HG03575 (cell line): ENCODE measurements around the gene TAF11L3.
"Not testable (repeated sequence)": the region's sequence is repeated elsewhere in the genome, so short reads cannot be mapped to it uniquely, and the experiment has no call there.

ENCODE experiments used
- ATAC-seq: cut with Tn5 transposase; IDR thresholded peaks from one replicate; pipeline ENCODE4 v1.9.1; 2021; ENCODE audit not compliant: unreplicated experiment, insufficient number of reproducible peaks, low FRiP score; ENCODE audit errors: extremely low read depth

Gene TAF11L3

DNA sequence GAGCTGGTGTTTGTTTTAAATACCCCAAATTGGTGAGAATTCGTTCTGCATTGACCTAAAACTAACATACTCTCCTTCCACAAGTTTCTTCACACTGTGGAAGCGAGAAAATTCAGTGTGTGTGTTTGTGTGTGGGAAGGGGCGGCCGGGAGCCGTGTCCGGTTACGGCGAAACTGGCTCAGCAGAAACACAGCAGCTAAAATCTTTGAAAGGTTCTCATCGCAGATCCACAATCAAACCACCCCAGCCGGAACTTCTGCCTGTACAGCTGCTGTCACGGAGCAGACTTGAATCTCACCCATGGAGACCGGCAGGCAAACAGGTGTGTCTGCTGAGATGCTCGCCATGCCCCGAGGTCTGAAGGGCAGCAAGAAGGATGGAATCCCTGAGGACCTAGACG is at the start of gene TAF11L3:
TSS of gene TAF11L3 (plus strand) at position 301 of the 400 bp plus-strand sequence.
- not testable (repeated sequence) for ATAC-seq

- no peak for ATAC-seq
Measured at GRCh38 chr5:17470064-17470463, 48.1 kb upstream of the TAF11L3 start.

DNA sequence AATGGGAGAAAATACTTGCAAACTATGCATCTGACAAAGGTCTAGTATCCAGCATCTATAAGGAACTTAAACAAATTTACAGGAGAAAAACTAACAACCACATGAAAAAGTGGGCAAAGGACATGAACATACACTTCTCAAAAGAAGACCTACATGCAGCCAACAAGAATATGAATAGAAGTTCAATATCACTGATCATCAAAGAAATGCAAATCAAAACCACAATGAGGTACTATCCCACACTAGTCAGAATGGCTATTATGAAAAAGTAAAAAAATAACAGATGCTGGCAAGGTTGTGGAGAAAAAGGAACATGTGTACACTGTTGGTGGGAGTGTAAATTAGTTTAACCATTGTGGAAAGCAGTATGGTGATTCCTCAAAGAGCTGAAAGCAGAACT is 43.1 kb upstream of the TAF11L3 start:
- not testable (repeated sequence) for ATAC-seq

DNA sequence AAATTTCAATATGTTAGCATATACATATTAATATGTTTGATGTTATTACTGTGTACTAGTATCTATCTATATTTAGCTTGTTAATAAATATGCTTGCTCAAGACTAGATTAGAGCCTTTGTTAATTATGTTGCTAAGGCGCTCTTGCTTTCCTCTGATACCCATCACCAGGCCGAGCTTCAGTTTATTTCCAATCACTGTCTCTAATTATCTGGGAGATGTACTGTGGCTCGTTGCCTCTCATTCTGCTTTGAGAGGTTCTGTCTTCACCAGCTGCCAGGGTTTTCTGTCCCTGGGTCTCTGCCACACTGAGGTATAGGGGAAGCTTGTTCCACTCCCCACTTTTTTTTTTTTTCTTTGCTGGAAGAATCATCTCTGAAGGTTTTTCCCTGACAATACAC is 41.1 kb upstream of the TAF11L3 start:
- no peak for ATAC-seq

- ATAC-seq, result no peak
Measured at GRCh38 chr5:17477573-17478265, 40.4 kb upstream of the TAF11L3 start.

- ATAC-seq, result no peak
Measured at GRCh38 chr5:17481378-17481777, 36.8 kb upstream of the TAF11L3 start.

- no peak for ATAC-seq
Measured at GRCh38 chr5:17482790-17483189, 35.4 kb upstream of the TAF11L3 start.

GRCh38 chr5:17486464-17487173 is 31.5 kb upstream of the TAF11L3 start:
- not testable (repeated sequence) for ATAC-seq

DNA sequence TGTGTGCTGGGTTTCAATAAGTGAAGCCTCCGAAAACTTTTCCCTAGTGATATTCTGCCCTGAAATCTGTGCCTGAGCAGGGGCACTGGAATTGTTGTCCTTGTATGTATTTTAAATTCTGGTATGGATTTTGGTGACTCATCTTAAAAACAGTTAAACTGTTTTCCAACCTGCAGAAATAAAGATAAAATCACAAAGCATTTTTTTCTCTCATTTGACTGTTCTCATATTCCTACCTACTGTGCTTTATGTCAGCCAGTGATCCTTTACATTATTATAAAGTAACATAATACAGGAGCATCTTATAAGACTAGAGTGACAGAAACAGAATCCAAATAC is 31.0 kb upstream of the TAF11L3 start:
- ATAC-seq, result no peak

GRCh38 chr5:17491257-17491656 is 26.9 kb upstream of the TAF11L3 start:
- not testable (repeated sequence) for ATAC-seq

DNA sequence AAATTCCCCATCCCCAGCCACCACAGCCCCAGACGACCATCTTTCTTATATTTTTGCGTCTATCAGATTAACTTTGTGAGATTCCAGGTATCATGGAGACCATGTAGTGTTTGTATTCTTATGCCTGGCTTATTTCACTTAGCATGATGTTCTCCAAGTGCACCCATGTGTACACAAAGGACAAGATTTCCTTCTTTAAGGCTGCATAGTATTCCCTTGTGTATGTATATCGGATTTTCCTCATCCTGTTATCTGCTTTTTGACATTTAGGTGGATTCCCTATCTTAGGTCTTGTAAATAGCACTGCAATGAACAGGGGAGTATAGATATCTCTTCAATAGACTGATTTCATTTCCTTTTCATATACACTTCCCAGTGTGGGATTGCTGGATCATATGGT is 25.4 kb upstream of the TAF11L3 start:
- no peak for ATAC-seq

DNA sequence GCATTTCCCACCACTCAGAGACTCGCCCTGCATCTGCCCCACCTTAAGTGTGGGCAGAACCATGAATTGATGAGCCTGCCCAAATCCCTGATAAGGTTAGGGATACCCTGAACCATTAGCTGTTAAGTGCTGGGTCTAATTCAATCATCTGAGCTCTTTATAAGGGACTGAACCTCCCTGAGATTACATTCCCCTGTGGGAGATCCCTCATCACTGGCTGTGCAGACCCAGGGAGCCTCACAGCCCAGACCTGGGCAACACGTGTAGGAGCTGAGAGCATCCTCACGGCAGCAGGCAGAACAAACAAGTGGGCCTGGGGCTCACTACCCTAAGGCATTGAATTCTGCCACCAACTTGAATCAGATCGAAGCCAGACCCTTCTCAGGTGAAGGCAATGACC is 20.7 kb upstream of the TAF11L3 start:
- ATAC-seq, result no peak

DNA sequence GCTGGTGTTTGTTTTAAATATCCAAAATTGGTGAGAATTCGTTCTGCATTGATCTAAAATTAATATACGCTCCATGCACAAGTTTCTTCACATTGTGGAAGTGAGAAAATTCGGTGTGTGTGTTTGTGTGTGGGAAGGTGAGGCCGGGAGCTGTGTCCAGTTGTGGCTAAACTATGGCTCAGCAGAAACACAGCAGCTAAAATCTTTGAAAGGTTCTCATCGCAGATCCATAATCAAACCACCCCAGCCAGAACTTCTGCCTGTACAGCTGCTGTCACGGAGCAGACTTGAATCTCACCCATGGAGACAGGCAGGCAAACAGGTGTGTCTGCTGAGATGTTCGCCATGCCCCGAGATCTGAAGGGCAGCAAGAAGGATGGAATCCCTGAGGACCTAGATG is 20.2 kb upstream of the TAF11L3 start, which contains the start of gene TAF11L2:
TSS of gene TAF11L2 (plus strand) at position 301 of the 400 bp plus-strand sequence.
- not testable (repeated sequence) for ATAC-seq

DNA sequence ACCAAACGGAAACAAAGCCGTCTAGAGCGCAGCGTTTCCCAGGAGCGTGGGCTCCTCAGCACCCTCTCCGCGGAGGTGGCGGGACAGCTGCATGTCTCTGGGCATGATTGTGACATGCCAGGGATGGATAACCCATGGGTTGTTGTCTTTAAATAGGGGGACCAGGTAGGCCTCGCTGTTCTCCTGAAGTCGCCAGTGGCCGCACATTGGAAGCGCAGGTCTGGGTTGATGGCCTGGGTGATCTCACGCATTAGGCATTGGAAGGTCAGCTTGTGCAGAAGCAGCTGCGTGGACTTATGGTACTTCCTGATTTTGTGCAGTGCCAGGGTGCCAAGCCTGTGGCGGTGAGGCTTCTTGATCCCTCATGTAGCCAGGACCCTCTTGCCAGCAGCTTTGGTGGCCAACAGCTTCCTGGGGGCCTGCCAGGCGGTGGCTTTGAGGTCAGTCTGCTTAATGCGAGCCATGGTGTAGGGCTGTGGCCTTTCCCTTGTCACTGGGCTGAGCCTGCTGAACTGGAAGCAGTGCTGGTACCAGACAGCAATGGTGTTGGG is 6.3 kb upstream of the TAF11L3 start:
- ATAC-seq, result no peak

GRCh38 chr5:17517526-17517925 is 641 bp upstream of the TAF11L3 start:
- not testable (repeated sequence) for ATAC-seq

- ATAC-seq, result not testable (repeated sequence)
Measured at GRCh38 chr5:17519508-17519907, 1.3 kb downstream of the TAF11L3 start.

- ATAC-seq, result not testable (repeated sequence)
Measured at GRCh38 chr5:17521501-17521900, 3.3 kb downstream of the TAF11L3 start, which contains the start of gene TAF11L4. Gene TAF11L4 (plus strand): TSS chr5:17521801.

DNA sequence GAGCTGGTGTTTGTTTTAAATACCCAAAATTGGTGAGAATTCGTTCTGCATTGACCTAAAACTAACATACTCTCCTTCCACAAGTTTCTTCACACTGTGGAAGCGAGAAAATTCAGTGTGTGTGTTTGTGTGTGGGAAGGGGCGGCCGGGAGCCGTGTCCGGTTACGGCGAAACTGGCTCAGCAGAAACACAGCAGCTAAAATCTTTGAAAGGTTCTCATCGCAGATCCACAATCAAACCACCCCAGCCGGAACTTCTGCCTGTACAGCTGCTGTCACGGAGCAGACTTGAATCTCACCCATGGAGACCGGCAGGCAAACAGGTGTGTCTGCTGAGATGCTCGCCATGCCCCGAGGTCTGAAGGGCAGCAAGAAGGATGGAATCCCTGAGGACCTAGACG is 6.8 kb downstream of the TAF11L3 start, which contains the start of gene TAF11L5:
TSS of gene TAF11L5 (plus strand) at position 301 of the 400 bp plus-strand sequence.
- ATAC-seq, result not testable (repeated sequence)

- not testable (repeated sequence) for ATAC-seq
Measured at GRCh38 chr5:17526504-17526903, 8.3 kb downstream of the TAF11L3 start.

- not testable (repeated sequence) for ATAC-seq
Measured at GRCh38 chr5:17528369-17528768, 10.2 kb downstream of the TAF11L3 start, which contains the start of gene TAF11L6. Gene TAF11L6 (plus strand): TSS chr5:17528669.
